OCI-LY1 (cell line): ENCODE results near the gene FXYD4.

Experiments used
- H2AFZ ChIP-seq: fragments of 200-600 bp; sonication (generic), shearing (Covaris generic); 2 replicates; pipeline ENCODE4 v1.6.0; 2014; ENCODE audit warnings: antibody characterized with exemption, mild to moderate bottlenecking, low read length
- H3F3A ChIP-seq: fragments of 200-600 bp; sonication (generic), shearing (Covaris generic); 2 replicates; pipeline ENCODE4 v1.6.0; 2014; ENCODE audit warnings: mild to moderate bottlenecking, antibody characterized with exemption, low read length, moderate library complexity; ENCODE audit not compliant: insufficient read depth
- H3K27ac ChIP-seq: fragments of 200-600 bp; sonication (generic); 2 replicates; pipeline ENCODE4 v1.5.1; 2014; ENCODE audit warnings: low read length, mixed run types, mild to moderate bottlenecking, low read depth; ENCODE audit not compliant: poor library complexity, severe bottlenecking
- H3K27me3 ChIP-seq: fragments of 200-600 bp; sonication (generic); 2 replicates; pipeline ENCODE4 v1.6.0; 2014; ENCODE audit warnings: antibody characterized with exemption, mild to moderate bottlenecking, low read length, moderate library complexity; ENCODE audit not compliant: insufficient read depth
- H3K36me3 ChIP-seq: fragments of 200-600 bp; sonication (generic); 2 replicates; pipeline ENCODE4 v1.6.1; 2014; ENCODE audit warnings: mild to moderate bottlenecking, antibody characterized with exemption, low read length, moderate library complexity, mixed read lengths; ENCODE audit not compliant: insufficient read depth
- H3K4me1 ChIP-seq: fragments of 200-600 bp; sonication (generic); 2 replicates; pipeline ENCODE4 v1.5.1; 2014; ENCODE audit warnings: mild to moderate bottlenecking, low read length, moderate library complexity; ENCODE audit not compliant: insufficient read depth, severe bottlenecking
- H3K4me2 ChIP-seq: fragments of 200-600 bp; sonication (generic), shearing (Covaris generic); 2 replicates; pipeline ENCODE4 v1.6.1; 2014; ENCODE audit warnings: low read length
- H3K4me3 ChIP-seq: fragments of 200-600 bp; sonication (generic); 2 replicates; pipeline ENCODE4 v1.5.1; 2014; ENCODE audit warnings: low read length, low read depth, mild to moderate bottlenecking, mixed read lengths; ENCODE audit not compliant: poor library complexity, severe bottlenecking
- H3K79me2 ChIP-seq: fragments of 200-600 bp; shearing (Covaris generic); 2 replicates; pipeline ENCODE4 v1.6.1; 2016; ENCODE audit warnings: mixed run types, low read length, mixed read lengths; ENCODE audit not compliant: insufficient read depth
- H3K9ac ChIP-seq: fragments of 200-600 bp; sonication (generic), shearing (Covaris generic); 2 replicates; pipeline ENCODE4 v1.6.1; 2014; ENCODE audit warnings: mild to moderate bottlenecking, low read length, mixed read lengths
- H3K9me2 ChIP-seq: fragments of 200-600 bp; sonication (generic), shearing (Covaris generic); 2 replicates; pipeline ENCODE4 v1.6.1; 2014; ENCODE audit warnings: low read depth, mild to moderate bottlenecking, low read length, mixed read lengths
- H3K9me3 ChIP-seq: fragments of 200-600 bp; shearing (Covaris generic); 2 replicates; pipeline ENCODE4 v1.6.1; 2014; ENCODE audit warnings: low read length, mixed read lengths
- H4K20me1 ChIP-seq: fragments of 200-600 bp; sonication (generic), shearing (Covaris generic); 2 replicates; pipeline ENCODE4 v1.6.0; 2016; ENCODE audit warnings: mild to moderate bottlenecking, low read length; ENCODE audit not compliant: insufficient read depth
- EZH2 ChIP-seq: fragments of 200-600 bp; sonication (generic), shearing (Covaris generic); IDR thresholded peaks from 2 replicates; pipeline ENCODE4 v1.8.0; 2017; ENCODE audit warnings: borderline replicate concordance, mixed run types, mild to moderate bottlenecking, antibody characterized with exemption, low read length, moderate library complexity, mixed read lengths
- TF ChIP-seq, protein P1 (sequence below): fragments of 200-600 bp; sonication (generic), shearing (Covaris generic); IDR thresholded peaks from 2 replicates; pipeline ENCODE4 v1.5.1; 2017; ENCODE audit warnings: mild to moderate bottlenecking, antibody characterized with exemption, low read length, moderate library complexity, mixed read lengths

Gene FXYD4

DNA sequence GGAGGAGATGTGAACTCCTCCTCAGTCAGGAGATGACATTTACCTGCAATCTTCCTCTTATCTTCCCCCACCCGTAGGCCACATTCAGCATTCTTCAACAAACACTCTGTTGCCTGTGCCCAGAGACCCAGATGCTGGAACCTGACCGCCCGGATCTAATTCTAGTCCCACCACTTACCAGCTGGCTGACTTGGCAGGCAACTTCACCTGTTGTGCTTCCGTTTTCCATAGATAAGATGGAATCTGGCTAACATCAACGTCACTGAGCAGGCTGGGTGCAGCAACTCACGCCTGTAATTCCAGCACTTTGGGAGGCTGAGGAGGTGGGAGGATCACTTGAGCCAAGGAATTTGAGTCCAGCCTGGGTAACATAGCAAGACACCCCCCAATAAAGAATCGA, 21.3 kb upstream of the FXYD4 start:
- no peaks in the 10 kb centered on the region for H3F3A ChIP-seq
- no peaks in the 10 kb centered on the region for H4K20me1 ChIP-seq
- peaks cover 5% of the 10 kb centered on the region for H3K4me1 ChIP-seq
- TF ChIP-seq, protein P1, sequence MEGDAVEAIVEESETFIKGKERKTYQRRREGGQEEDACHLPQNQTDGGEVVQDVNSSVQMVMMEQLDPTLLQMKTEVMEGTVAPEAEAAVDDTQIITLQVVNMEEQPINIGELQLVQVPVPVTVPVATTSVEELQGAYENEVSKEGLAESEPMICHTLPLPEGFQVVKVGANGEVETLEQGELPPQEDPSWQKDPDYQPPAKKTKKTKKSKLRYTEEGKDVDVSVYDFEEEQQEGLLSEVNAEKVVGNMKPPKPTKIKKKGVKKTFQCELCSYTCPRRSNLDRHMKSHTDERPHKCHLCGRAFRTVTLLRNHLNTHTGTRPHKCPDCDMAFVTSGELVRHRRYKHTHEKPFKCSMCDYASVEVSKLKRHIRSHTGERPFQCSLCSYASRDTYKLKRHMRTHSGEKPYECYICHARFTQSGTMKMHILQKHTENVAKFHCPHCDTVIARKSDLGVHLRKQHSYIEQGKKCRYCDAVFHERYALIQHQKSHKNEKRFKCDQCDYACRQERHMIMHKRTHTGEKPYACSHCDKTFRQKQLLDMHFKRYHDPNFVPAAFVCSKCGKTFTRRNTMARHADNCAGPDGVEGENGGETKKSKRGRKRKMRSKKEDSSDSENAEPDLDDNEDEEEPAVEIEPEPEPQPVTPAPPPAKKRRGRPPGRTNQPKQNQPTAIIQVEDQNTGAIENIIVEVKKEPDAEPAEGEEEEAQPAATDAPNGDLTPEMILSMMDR: no peak
- TF ChIP-seq EZH2: no peak
- H3K36me3 ChIP-seq: no peaks in the 10 kb centered on the region
- no peak overlapping the region for H3K4me2 ChIP-seq
- H3K79me2 ChIP-seq: no peaks in the 10 kb centered on the region
- no peaks in the 10 kb centered on the region for H3K9me2 ChIP-seq
- H3K27ac ChIP-seq: no peak overlapping the region
- H2AFZ ChIP-seq: no peak overlapping the region
- H3K9ac ChIP-seq: no peak overlapping the region
- H3K27me3 ChIP-seq: no peaks in the 10 kb centered on the region; the same call in 1 of the 2 replicates
- no peak overlapping the region for H3K4me3 ChIP-seq
- H3K9me3 ChIP-seq: no peaks in the 10 kb centered on the region

DNA sequence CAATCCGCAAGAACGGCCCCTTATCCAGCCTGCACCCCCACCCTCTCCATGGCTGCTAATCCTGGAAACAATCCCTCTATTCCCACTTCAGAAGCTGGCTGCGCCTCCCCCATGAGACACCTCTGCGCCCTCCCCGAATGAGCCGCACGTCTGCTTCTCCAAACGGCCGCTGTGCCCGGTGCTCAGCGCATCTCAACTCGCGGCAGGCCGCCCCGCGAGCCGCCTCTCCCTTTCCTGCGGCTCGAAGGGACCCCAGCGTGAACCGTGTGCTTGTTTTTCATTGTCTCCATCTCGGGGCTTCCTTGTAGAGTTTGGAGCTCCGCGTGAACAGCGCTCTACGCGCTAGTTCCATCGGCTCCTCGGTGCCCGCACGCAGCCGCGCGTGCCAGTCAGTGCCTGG, 20.8 kb upstream of the FXYD4 start:
- no peak overlapping the region for H3K4me2 ChIP-seq
- H3K9me3 ChIP-seq: no peaks in the 10 kb centered on the region
- no peak overlapping the region for H2AFZ ChIP-seq
- H3K9ac ChIP-seq: no peak overlapping the region
- no peaks in the 10 kb centered on the region for H3K79me2 ChIP-seq
- TF ChIP-seq, protein P1: no peak
- TF ChIP-seq EZH2: no peak
- no peaks in the 10 kb centered on the region for H3K36me3 ChIP-seq
- no peaks in the 10 kb centered on the region for H4K20me1 ChIP-seq
- H3K27ac ChIP-seq: no peak overlapping the region
- no peaks in the 10 kb centered on the region for H3K9me2 ChIP-seq
- no peaks in the 10 kb centered on the region; the same call in 1 of the 2 replicates for H3K27me3 ChIP-seq
- H3F3A ChIP-seq: no peaks in the 10 kb centered on the region
- H3K4me1 ChIP-seq: peaks cover 5% of the 10 kb centered on the region
- H3K4me3 ChIP-seq: no peak overlapping the region

DNA sequence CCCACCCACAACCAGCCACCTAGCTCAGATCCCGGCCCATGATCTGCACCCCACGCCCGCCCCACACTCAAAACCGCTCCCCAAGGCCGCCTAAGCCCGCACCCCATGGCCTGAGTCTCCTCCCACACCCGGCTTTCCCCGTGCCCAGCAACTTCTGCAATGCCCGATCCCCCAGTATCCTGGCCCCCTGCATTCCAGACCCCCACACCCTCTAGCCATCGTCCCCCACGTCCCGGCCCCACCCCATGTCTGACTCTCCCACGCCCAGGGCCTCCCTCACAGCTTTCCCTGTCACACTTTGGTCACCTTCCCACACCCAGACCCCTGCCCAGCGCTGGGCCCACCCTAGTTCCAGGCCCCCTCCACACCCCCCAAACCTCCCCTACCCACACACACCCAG, 20.1 kb upstream of the FXYD4 start:
- Histone ChIP-seq H3K4me1 (peaks cover 5% of the 10 kb centered on the region), H3K27ac (no peak overlapping the region), H4K20me1 (no peaks in the 10 kb centered on the region), H3K9ac (no peak overlapping the region), H3K36me3 (no peaks in the 10 kb centered on the region), H3K4me3 (no peak overlapping the region), H3F3A (no peaks in the 10 kb centered on the region), H3K27me3 (no peaks in the 10 kb centered on the region; the same call in 1 of the 2 replicates), H3K79me2 (no peaks in the 10 kb centered on the region), H2AFZ (no peak overlapping the region), H3K4me2 (no peak overlapping the region), H3K9me3 (no peaks in the 10 kb centered on the region), H3K9me2 (no peaks in the 10 kb centered on the region)
- TF ChIP-seq, protein P1: no peak
- no peak for TF ChIP-seq EZH2
